A549 (cell line): ENCODE data around the gene PRR14.

Experiments used
- EHMT2 ChIP-seq: fragments of 200-600 bp; sonication (generic); IDR thresholded peaks from 2 replicates; pipeline ENCODE4 v1.6.1; 2016; ENCODE audit warnings: antibody characterized with exemption, low read depth, mild to moderate bottlenecking, moderate library complexity
- EP300 ChIP-seq, 2 experiments: fragments of >200 bp; sonication (Bioruptor Twin); formaldehyde crosslinking; IDR thresholded peaks; 2 replicates in 1 of 2; 3 replicates in 1 of 2; pipeline ENCODE4 v1.6.1; 2016 to 2017
- HOXA7 ChIP-seq: fragments of 250-450 bp; sonication (Bioruptor Pico); IDR thresholded peaks from 2 replicates; pipeline ENCODE4 v1.5.0; 2020; ENCODE audit warnings: mild to moderate bottlenecking, moderate library complexity
- JUNB ChIP-seq: fragments of >200 bp; sonication (Bioruptor Twin); formaldehyde crosslinking; IDR thresholded peaks from 2 replicates; pipeline ENCODE4 v1.6.1; 2016
- MAX ChIP-seq: IDR thresholded peaks from 2 replicates; pipeline ENCODE4 v1.6.1; 2012
- MAZ ChIP-seq: fragments of 150-350 bp; IDR thresholded peaks from 2 replicates; pipeline ENCODE4 v1.6.1; 2014; ENCODE audit warnings: antibody characterized with exemption, low read depth, low read length, borderline replicate concordance
- MYC ChIP-seq: IDR thresholded peaks from 2 replicates; pipeline ENCODE4 v1.6.1; 2012; ENCODE audit warnings: mild to moderate bottlenecking, inconsistent platforms, low read length, improper control_type of control experiment, borderline replicate concordance
- NFE2L2 ChIP-seq: fragments of 150-350 bp; conservative IDR thresholded peaks from 2 replicates; pipeline ENCODE4 v1.6.1; 2014; ENCODE audit warnings: low read length
- POLR2A ChIP-seq: IDR thresholded peaks from 2 replicates; pipeline ENCODE4 v1.6.1; 2012; ENCODE audit warnings: mild to moderate bottlenecking, low read length
- RAD21 ChIP-seq, 2 experiments: fragments of >200 bp in 1 of 2; sonication (Bioruptor Twin) in 1 of 2; formaldehyde crosslinking in 1 of 2; IDR thresholded peaks in 1 of 2; conservative IDR thresholded peaks in 1 of 2; 2 replicates in 1 of 2; 3 replicates in 1 of 2; pipeline ENCODE4 v1.6.1; 2012 to 2018; ENCODE audit warnings: inconsistent platforms in 1 of 2
- REST ChIP-seq: fragments of 200-600 bp; sonication (generic); IDR thresholded peaks from 2 replicates; pipeline ENCODE4 v1.6.1; 2016; ENCODE audit warnings: antibody characterized with exemption, mild to moderate bottlenecking, moderate library complexity
- SMC3 ChIP-seq: fragments of >200 bp; sonication (Bioruptor Twin); formaldehyde crosslinking; IDR thresholded peaks from 3 replicates; pipeline ENCODE4 v1.6.1; 2018; ENCODE audit warnings: inconsistent platforms
- TF ChIP-seq, protein P1 (sequence below): fragments of >200 bp; sonication (Bioruptor Twin); formaldehyde crosslinking; IDR thresholded peaks from 3 replicates; pipeline ENCODE4 v1.5.1; 2016

DNA sequence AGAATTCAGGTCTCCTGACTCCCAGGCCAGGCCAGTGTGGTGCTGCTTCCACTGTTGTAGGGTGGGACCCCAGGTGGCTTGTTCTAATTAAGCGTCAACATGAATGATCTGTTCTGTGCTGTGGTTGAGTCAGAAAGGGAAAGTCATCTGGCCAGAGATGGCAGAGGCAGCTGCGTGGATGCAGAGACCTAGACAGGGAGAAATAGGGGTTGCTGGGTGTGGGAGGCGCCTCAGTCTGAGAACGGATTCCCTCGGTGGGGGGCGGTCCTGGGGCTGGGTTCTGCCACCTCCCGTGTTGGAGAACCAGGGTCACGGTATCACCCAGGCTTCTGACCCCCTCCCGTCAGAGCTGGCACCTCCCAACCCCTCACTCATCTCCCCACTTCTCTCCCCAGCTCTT, 13.1 kb downstream of the PRR14 start:
- TF ChIP-seq, protein P1, sequence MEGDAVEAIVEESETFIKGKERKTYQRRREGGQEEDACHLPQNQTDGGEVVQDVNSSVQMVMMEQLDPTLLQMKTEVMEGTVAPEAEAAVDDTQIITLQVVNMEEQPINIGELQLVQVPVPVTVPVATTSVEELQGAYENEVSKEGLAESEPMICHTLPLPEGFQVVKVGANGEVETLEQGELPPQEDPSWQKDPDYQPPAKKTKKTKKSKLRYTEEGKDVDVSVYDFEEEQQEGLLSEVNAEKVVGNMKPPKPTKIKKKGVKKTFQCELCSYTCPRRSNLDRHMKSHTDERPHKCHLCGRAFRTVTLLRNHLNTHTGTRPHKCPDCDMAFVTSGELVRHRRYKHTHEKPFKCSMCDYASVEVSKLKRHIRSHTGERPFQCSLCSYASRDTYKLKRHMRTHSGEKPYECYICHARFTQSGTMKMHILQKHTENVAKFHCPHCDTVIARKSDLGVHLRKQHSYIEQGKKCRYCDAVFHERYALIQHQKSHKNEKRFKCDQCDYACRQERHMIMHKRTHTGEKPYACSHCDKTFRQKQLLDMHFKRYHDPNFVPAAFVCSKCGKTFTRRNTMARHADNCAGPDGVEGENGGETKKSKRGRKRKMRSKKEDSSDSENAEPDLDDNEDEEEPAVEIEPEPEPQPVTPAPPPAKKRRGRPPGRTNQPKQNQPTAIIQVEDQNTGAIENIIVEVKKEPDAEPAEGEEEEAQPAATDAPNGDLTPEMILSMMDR: no peak
- TF ChIP-seq MAZ (no peak), MAX (no peak), EP300 (IDR thresholded peaks at IDR 0.05) (no peak), POLR2A (no peak), MYC (no peak), EHMT2 (no peak), SMC3 (no peak), REST (no peak), JUNB (no peak), HOXA7 (CRISPR knock-in tag) (no peak), NFE2L2 (no peak), RAD21 (conservative IDR thresholded peaks at IDR 0.05 in 1 of 2, IDR thresholded peaks at IDR 0.05 in 1 of 2) (no peak)
